Lower leg skin (tissue), 4 donors: ENCODE measurements around the gene CHN2. TPM values are rescaled to one million over a fixed set of nuclear protein-coding genes. Genes with fewer than 3 reads are reported as not detected.

Source experiments
- DNase-seq, 2 donors: peaks; one replicate each; pipeline ENCODE4 v3.0.0-alpha.2; 2019; ENCODE audit warnings: low spot score in 2 of 2
- H3K4me3 ChIP-seq: fragments of 200-600 bp; sonication (generic); 2 replicates; pipeline ENCODE4 v1.5.1; 2017; ENCODE audit warnings: mild to moderate bottlenecking, low read depth; ENCODE audit not compliant: poor library complexity, severe bottlenecking
- CTCF ChIP-seq, 3 donors: fragments of 450-650 bp; IDR thresholded peaks; one replicate each; pipeline ENCODE4 v1.5.1; 2016; ENCODE audit warnings: antibody characterized with exemption in 3 of 3, mild to moderate bottlenecking in 3 of 3, moderate library complexity in 2 of 3
- POLR2A ChIP-seq, 2 donors: fragments of 450-650 bp; IDR thresholded peaks; one replicate each; pipeline ENCODE4 v1.6.1; 2016 to 2017; ENCODE audit warnings: antibody characterized with exemption in 2 of 2, mild to moderate bottlenecking in 1 of 2, moderate library complexity in 1 of 2
- WGBS, 2 donors: methylation state at CpG; one replicate each; pipeline ENCODE4 v1.1.5; 2018; 5-methylcytosine and 5-hydroxymethylcytosine counted together
- intact Hi-C: fragments of 100-400 bp; cut with DNase I; formaldehyde crosslinking; loops from one replicate; pipeline ENCODE4 v1.15.0; 2023; ENCODE audit warnings: low total_unique reads
- total RNA-seq, 4 donors: library from RNA; depleted of rRNA; stranded (reverse); fragments of >200 nt; gene quantifications; one replicate each; pipeline ENCODE4 v1.1.0, GENCODE V29; 2016

CHN2 gene
- 1 to 10 TPM; 1.0 to 3.8 (median 2.0) TPM for total RNA-seq

DNA sequence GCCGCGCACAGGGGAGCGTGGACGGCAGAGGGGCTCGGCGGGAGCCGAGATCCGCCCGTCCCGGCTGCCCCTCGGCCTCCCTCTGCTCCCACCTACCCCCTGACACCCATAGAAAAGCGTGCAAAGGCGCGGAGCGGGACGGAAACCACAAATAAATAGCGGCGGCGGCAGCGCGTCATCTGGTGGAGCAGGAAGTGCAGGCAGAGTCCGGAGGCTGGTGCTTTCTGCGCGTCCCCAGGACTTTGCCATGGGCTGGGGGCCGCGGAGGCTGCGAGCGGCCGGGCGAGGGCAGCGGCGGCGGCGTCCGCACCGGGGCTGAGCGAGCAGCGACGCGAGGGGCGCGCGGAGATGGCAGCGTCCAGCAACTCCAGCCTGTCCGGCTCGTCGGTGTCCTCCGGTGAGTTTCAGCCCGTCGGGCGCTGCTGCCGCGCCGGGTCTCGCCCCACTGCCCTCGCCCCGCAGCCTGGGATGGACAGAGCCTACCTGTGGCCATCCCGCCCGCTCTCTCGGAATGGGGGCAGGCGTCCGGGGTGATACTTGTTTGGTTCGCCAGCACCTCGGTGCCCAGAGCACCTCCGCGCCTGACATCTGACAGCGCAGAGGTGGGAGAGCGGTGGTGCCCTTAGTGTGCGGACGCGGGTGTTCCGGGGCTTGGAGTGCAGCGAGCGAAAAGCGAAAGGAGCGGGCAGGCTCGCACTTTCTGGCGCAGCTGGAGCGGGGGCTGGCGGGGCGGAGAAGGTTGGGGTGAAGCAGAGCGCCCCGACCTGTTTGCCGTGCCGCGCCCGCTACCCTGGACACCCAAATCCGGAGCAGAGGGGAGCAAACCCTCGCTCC is at the start of gene CHN2:
TSS of gene CHN2 (plus strand) at position 182 of the 834 bp plus-strand sequence.
- peak; percentile 53 to 91 for DNase-seq
- intact Hi-C loops, result loop anchor here (5.0 kb wide), 1 partner anchor 212 kb away; no protein-coding TSS in a partner anchor
- 0 to 1% methylated on average over 10 to 17 of the region's 89 CpGs for WGBS, 2 donors
- peak within 1 kb of the TSS; percentile 52 for H3K4me3 ChIP-seq
- no peak for TF ChIP-seq POLR2A (IDR thresholded peaks at IDR 0.05)
- TF ChIP-seq CTCF (IDR thresholded peaks at IDR 0.05), result no peak

DNA sequence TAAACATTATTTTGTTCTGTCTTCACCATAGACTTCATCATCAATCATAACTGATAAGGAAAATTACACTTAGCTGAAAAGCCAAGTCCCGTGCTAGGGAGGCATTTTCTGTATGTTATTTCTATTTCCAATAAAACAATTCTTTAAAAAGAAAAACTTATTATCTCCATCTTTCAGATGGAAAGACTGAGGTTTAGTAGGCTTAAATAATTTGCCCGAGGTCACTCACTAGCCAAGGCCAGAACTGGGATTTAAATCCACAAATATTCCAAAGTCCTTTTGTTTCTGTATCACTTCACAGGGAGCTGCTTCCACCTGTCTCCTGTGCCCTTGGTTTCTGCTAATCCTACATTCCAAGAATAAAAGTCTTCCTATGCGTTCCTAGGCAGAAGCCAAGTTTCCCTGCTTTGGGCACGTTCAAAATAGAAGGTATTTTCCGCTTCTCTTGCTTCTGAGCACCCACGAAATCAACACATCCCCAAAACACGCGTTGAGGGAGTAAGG is 49.0 kb upstream of the CHN2 start:
- H3K4me3 ChIP-seq, result peak overlapping the region; percentile 10
- no peak for DNase-seq
- TF ChIP-seq CTCF (IDR thresholded peaks at IDR 0.05) (no peak), POLR2A (IDR thresholded peaks at IDR 0.05) (no peak)
- WGBS, 2 donors, result 16 to 19% methylated on average over 8 of the region's 8 CpGs
- intact Hi-C loops, result no loop called here

DNA sequence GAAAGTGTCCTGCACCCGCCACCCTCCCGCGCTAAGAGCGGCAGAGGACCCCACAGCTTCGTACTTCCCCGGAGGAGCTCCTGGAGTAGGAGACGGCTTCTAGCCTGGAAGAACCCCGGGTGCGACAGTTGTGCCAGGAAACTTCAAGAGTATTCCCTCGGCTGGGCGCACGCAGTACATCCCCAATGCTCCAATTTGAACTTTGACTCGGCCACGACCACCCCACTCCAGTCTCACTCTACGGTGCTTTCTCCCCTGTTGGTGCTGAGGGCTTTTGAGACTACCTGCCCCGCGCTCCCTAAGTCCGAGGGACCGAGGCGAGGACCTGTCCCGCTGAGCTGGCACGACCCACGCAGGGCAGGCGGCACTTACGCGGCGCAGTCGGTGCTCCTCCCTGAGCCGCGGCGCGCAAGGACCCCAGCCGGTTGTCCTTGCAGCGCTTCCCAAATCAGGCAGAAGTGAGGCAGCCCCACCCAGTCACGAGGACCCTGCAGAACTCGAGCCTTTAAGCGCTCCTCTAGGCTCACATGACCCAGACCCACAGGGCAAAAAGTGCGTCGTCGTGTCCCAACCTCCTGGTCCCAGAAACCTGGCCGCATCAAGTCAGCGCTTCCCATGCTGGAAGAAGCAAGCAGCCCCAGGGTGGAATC is 48.4 kb upstream of the CHN2 start, which contains the start of gene CPVL:
TSS of gene CPVL (minus strand) at position 481 of the 650 bp plus-strand sequence. CDS start 25,476 bp downstream, outside the sequence.
- DNase-seq, result peak; percentile 62 to 93
- WGBS, 2 donors, result 2 to 3% methylated on average over 35 to 41 of the region's 42 CpGs
- peak within 1 kb of the TSS; percentile 10 for H3K4me3 ChIP-seq
- intact Hi-C loops, result no loop called here
- no peak for TF ChIP-seq POLR2A (IDR thresholded peaks at IDR 0.05)
- TF ChIP-seq CTCF (IDR thresholded peaks at IDR 0.05), result no peak

DNA sequence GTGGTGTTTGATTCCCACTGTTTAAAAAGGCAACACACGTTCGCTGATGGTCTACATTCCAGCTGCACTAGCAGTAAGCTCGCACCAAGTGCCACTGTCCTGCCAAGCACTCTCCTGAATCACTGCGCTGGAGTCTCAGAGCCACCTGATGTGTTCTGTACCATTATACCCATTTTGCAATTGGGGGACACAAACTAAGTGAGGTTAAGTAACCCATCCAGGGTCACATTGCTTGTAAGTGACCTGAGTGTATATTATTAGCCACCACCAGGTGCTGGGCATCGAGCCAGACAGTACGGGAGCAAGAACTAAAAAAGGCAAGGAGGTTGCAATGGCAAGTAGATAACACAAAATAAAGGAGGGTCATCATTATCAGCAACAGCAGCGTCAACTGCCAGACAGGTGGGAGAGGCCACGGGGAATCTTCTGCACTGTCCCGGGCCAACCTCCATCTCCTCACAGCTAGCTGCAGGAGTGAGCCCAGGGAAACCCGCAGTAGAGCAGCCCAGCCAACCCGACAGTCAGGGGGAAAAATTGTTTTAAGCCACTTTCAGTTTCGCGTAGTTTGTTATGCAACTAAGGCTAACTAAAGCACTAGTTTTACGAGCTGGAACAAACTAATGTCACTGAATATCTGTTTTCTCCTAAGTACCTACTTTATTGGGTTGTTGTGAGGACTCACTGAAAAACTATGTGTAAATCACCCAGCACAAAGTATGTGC is 47.5 kb upstream of the CHN2 start:
- 57 to 59% methylated on average over 14 of the region's 14 CpGs for WGBS, 2 donors
- TF ChIP-seq CTCF (IDR thresholded peaks at IDR 0.05), result no peak
- no peak for TF ChIP-seq POLR2A (IDR thresholded peaks at IDR 0.05)
- DNase-seq, result no peak
- intact Hi-C loops, result no loop called here
- no peak overlapping the region for H3K4me3 ChIP-seq

GRCh38 chr7:29147821-29148220 is 46.8 kb upstream of the CHN2 start:
- 80 to 86% methylated on average over 4 of the region's 4 CpGs for WGBS, 2 donors

More at GRCh38 chr7:29147821-29148220, 46.8 kb upstream of the CHN2 start:
- no peak for DNase-seq
- intact Hi-C loops, result no loop called here
- no peak overlapping the region for H3K4me3 ChIP-seq
- TF ChIP-seq POLR2A (IDR thresholded peaks at IDR 0.05) (no peak), CTCF (IDR thresholded peaks at IDR 0.05) (no peak)
